ENCODE results near the gene PRKCE. TPM values are rescaled to one million over a fixed set of nuclear protein-coding genes. Genes with fewer than 3 reads are reported as not detected.

The PRKCE gene
- total RNA-seq, 2 experiments from 2014 or later, result 6.1 to 8.0 TPM

- Mint-ChIP-seq H3K4me1 (no peaks in the 10 kb centered on the region), H3K27me3 (no peaks in the 10 kb centered on the region), H3K9me3 (no peaks in the 10 kb centered on the region), H3K36me3 (no peaks in the 10 kb centered on the region), H3K4me3 (no peak overlapping the region), H3K27ac (no peak overlapping the region)
- no peak for DNase-seq
These were observed 362.3 kb downstream of the PRKCE start for GRCh38 chr2:46013726-46014125.

GRCh38 chr2:46014911-46015654 is 363.6 kb downstream of the PRKCE start:
- Mint-ChIP-seq H3K36me3 (no peaks in the 10 kb centered on the region), H3K9me3 (no peaks in the 10 kb centered on the region), H3K4me3 (no peak overlapping the region), H3K4me1 (no peaks in the 10 kb centered on the region), H3K27ac (no peak overlapping the region), H3K27me3 (no peaks in the 10 kb centered on the region)
- DNase-seq, result no peak

GRCh38 chr2:46015671-46016070 is 364.2 kb downstream of the PRKCE start:
- H3K27me3 Mint-ChIP-seq, result no peaks in the 10 kb centered on the region
- H3K9me3 Mint-ChIP-seq, result no peaks in the 10 kb centered on the region
- no peak overlapping the region for H3K27ac Mint-ChIP-seq
- DNase-seq, result no peak
- no peaks in the 10 kb centered on the region for H3K4me1 Mint-ChIP-seq
- H3K4me3 Mint-ChIP-seq, result no peak overlapping the region
- no peaks in the 10 kb centered on the region for H3K36me3 Mint-ChIP-seq

- Mint-ChIP-seq H3K27me3 (no peaks in the 10 kb centered on the region), H3K4me1 (no peaks in the 10 kb centered on the region), H3K27ac (no peak overlapping the region), H3K4me3 (no peak overlapping the region), H3K9me3 (no peaks in the 10 kb centered on the region), H3K36me3 (no peaks in the 10 kb centered on the region)
- no peak for DNase-seq
These were observed 364.6 kb downstream of the PRKCE start for GRCh38 chr2:46016091-46016490.

GRCh38 chr2:46018773-46019591 is 367.5 kb downstream of the PRKCE start:
- H3K36me3 Mint-ChIP-seq, result no peaks in the 10 kb centered on the region
- no peak overlapping the region for H3K27ac Mint-ChIP-seq
- H3K4me3 Mint-ChIP-seq, result no peak overlapping the region
- no peaks in the 10 kb centered on the region for H3K27me3 Mint-ChIP-seq
- H3K9me3 Mint-ChIP-seq, result no peaks in the 10 kb centered on the region
- no peaks in the 10 kb centered on the region for H3K4me1 Mint-ChIP-seq
- DNase-seq, result no peak

- Mint-ChIP-seq H3K27me3 (no peaks in the 10 kb centered on the region), H3K27ac (no peak overlapping the region), H3K9me3 (no peaks in the 10 kb centered on the region), H3K4me3 (no peak overlapping the region), H3K4me1 (no peaks in the 10 kb centered on the region), H3K36me3 (no peaks in the 10 kb centered on the region)
- DNase-seq, result no peak
These were observed 368.9 kb downstream of the PRKCE start for GRCh38 chr2:46020416-46020815.

- no peak overlapping the region for H3K27ac Mint-ChIP-seq
- H3K36me3 Mint-ChIP-seq, result no peaks in the 10 kb centered on the region
- no peaks in the 10 kb centered on the region for H3K9me3 Mint-ChIP-seq
- H3K4me1 Mint-ChIP-seq, result no peaks in the 10 kb centered on the region
- H3K27me3 Mint-ChIP-seq, result no peaks in the 10 kb centered on the region
- DNase-seq, result no peak
- H3K4me3 Mint-ChIP-seq, result no peak overlapping the region
These were observed 371.8 kb downstream of the PRKCE start for GRCh38 chr2:46023165-46023854.

- Mint-ChIP-seq H3K4me3 (no peak overlapping the region), H3K36me3 (peaks cover 1% of the 10 kb centered on the region), H3K9me3 (no peaks in the 10 kb centered on the region), H3K27me3 (no peaks in the 10 kb centered on the region), H3K27ac (no peak overlapping the region), H3K4me1 (no peaks in the 10 kb centered on the region)
- DNase-seq, result no peak
These were observed 372.8 kb downstream of the PRKCE start for GRCh38 chr2:46024146-46024779.

GRCh38 chr2:46025081-46025480 is 373.6 kb downstream of the PRKCE start:
- Mint-ChIP-seq H3K4me3 (no peak overlapping the region), H3K27me3 (no peaks in the 10 kb centered on the region), H3K4me1 (no peaks in the 10 kb centered on the region), H3K27ac (no peak overlapping the region), H3K36me3 (peaks cover 1% of the 10 kb centered on the region), H3K9me3 (no peaks in the 10 kb centered on the region)
- no peak for DNase-seq

GRCh38 chr2:46025676-46026075 is 374.2 kb downstream of the PRKCE start:
- Mint-ChIP-seq H3K36me3 (peaks cover 1% of the 10 kb centered on the region), H3K27ac (no peak overlapping the region), H3K9me3 (no peaks in the 10 kb centered on the region)

GRCh38 chr2:46026431-46026830 is 375.0 kb downstream of the PRKCE start:
- no peak overlapping the region for H3K4me3 Mint-ChIP-seq
- H3K9me3 Mint-ChIP-seq, result no peaks in the 10 kb centered on the region
- H3K27ac Mint-ChIP-seq, result no peak overlapping the region
- H3K4me1 Mint-ChIP-seq, result no peaks in the 10 kb centered on the region
- H3K27me3 Mint-ChIP-seq, result no peaks in the 10 kb centered on the region
- DNase-seq, result no peak
- peaks cover 1% of the 10 kb centered on the region for H3K36me3 Mint-ChIP-seq

More at GRCh38 chr2:46025676-46026075, 374.2 kb downstream of the PRKCE start:
- Mint-ChIP-seq H3K4me1 (no peaks in the 10 kb centered on the region), H3K27me3 (no peaks in the 10 kb centered on the region), H3K4me3 (no peak overlapping the region)
- no peak for DNase-seq

- Mint-ChIP-seq H3K4me1 (no peaks in the 10 kb centered on the region), H3K27me3 (no peaks in the 10 kb centered on the region), H3K27ac (no peak overlapping the region), H3K36me3 (peaks cover 1% of the 10 kb centered on the region), H3K4me3 (no peak overlapping the region), H3K9me3 (no peaks in the 10 kb centered on the region)
- DNase-seq, result no peak
These were observed 377.9 kb downstream of the PRKCE start for GRCh38 chr2:46029332-46029811.

- H3K36me3 Mint-ChIP-seq, result peaks cover 1% of the 10 kb centered on the region
- no peaks in the 10 kb centered on the region for H3K9me3 Mint-ChIP-seq
- H3K27ac Mint-ChIP-seq, result no peak overlapping the region
- no peaks in the 10 kb centered on the region for H3K4me1 Mint-ChIP-seq
- H3K4me3 Mint-ChIP-seq, result no peak overlapping the region
- H3K27me3 Mint-ChIP-seq, result no peaks in the 10 kb centered on the region
- no peak for DNase-seq
These were observed 378.9 kb downstream of the PRKCE start for GRCh38 chr2:46030330-46030729.

- no peak for DNase-seq
- no peaks in the 10 kb centered on the region for H3K27me3 Mint-ChIP-seq
- H3K9me3 Mint-ChIP-seq, result no peaks in the 10 kb centered on the region
- no peak overlapping the region for H3K27ac Mint-ChIP-seq
- peaks cover 1% of the 10 kb centered on the region for H3K36me3 Mint-ChIP-seq
- no peak overlapping the region for H3K4me3 Mint-ChIP-seq
- no peaks in the 10 kb centered on the region for H3K4me1 Mint-ChIP-seq
These were observed 380.8 kb downstream of the PRKCE start for GRCh38 chr2:46032161-46032813.

Data from activated naive CD8-positive, alpha-beta T cell treated with anti-CD3 and anti-CD28 coated beads for 36 hours (primary cell).